ENCODE measurements around the gene VMP1. TPM values are rescaled to one million over a fixed set of nuclear protein-coding genes. Genes with fewer than 3 reads are reported as not detected.

The VMP1 gene
- total and polyA plus RNA-seq, 2 donors (not counting 1 experiment from before 2014, with no cell fraction given): 20.4 to 83.5 TPM

DNA sequence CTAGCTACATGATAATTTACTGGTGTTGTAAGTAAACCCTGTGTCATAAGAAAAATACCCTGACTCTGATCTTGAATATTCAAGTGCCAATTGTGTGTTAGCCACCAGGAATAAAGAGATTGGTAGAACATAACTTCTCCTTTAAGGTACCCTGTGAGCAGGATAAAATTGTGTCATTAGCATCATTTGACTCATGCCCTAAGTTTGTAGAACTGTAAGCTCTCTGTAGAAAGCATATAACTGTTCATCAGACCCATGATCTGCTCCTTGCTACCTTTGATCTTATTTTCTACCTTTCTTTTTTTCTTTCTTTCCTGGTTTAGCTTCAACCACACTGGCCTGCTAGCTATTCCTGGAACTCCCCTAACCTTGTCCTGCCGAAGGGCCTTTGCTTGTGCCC lies 36.1 kb upstream of the VMP1 start:
- H3K27ac ChIP-seq (ENCODE audit: low read length in 2 of 2): peak overlapping the region in 1 of 2 donors; percentile 63
- no peak overlapping the region for H3K4me2 ChIP-seq (replicated peaks; ENCODE audit: low read depth, low read length, poor library complexity, severe bottlenecking)
- no peaks in the 10 kb centered on the region for H3K9me3 Mint-ChIP-seq (ENCODE audit: insufficient read depth)
- H3K9me3 ChIP-seq (ENCODE audit: control extremely low read depth in 1 of 3, control insufficient read depth in 2 of 3, insufficient read depth in 1 of 3, low read length in 2 of 3): no peaks in the 10 kb centered on the region
- no peak overlapping the region for H3K9ac ChIP-seq (ENCODE audit: low read length)
- H3K27ac Mint-ChIP-seq: peak overlapping the region; percentile 62
- intact Hi-C loops (cut with micrococcal nuclease): no loop called here
- H3K4me1 Mint-ChIP-seq: peaks cover 69% of the 10 kb centered on the region
- TF ChIP-seq, protein P1, sequence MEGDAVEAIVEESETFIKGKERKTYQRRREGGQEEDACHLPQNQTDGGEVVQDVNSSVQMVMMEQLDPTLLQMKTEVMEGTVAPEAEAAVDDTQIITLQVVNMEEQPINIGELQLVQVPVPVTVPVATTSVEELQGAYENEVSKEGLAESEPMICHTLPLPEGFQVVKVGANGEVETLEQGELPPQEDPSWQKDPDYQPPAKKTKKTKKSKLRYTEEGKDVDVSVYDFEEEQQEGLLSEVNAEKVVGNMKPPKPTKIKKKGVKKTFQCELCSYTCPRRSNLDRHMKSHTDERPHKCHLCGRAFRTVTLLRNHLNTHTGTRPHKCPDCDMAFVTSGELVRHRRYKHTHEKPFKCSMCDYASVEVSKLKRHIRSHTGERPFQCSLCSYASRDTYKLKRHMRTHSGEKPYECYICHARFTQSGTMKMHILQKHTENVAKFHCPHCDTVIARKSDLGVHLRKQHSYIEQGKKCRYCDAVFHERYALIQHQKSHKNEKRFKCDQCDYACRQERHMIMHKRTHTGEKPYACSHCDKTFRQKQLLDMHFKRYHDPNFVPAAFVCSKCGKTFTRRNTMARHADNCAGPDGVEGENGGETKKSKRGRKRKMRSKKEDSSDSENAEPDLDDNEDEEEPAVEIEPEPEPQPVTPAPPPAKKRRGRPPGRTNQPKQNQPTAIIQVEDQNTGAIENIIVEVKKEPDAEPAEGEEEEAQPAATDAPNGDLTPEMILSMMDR (IDR thresholded peaks at IDR 0.05): no peak
- no peak for TF ChIP-seq EZH2 (IDR thresholded peaks at IDR 0.05; ENCODE audit: borderline replicate concordance, insufficient read depth, low read depth, low read length, poor library complexity, severe bottlenecking)
- POLR2A ChIA-PET: interaction anchor here (1.1 kb wide), 1 partner anchor 19 kb away, joined by 4 read pairs; no protein-coding TSS in a partner anchor
- no peak for DNase-seq
- no peaks in the 10 kb centered on the region for H3K27me3 Mint-ChIP-seq
- no peak overlapping the region for H2AFZ ChIP-seq (ENCODE audit: insufficient read depth, low read depth, low read length, poor library complexity, severe bottlenecking)
- no peak overlapping the region for H3K4me3 Mint-ChIP-seq
- peaks cover 47 to 54% of the 10 kb centered on the region in 2 donors for H3K4me1 ChIP-seq (ENCODE audit: control insufficient read depth in 2 of 2, insufficient read depth in 2 of 2, low read length in 2 of 2)
- ATAC-seq (ENCODE audit: low read depth): no peak
- CTCF ChIA-PET: interaction anchor here (0.7 to 1.1 kb wide), 3 partner anchors 52 to 253 kb away, joined by 3 to 4 read pairs (median 3); partner anchors contain the start of gene CLTC
- peaks cover under 1 to 48% of the 10 kb centered on the region in 2 experiments for H3K36me3 ChIP-seq (replicated peaks in 1 of 2; ENCODE audit: control extremely low read depth in 1 of 2, control insufficient read depth in 1 of 2, extremely low read depth in 1 of 2, insufficient read depth in 2 of 2, low read length in 1 of 2)
- whole genome bisulfite sequencing (ENCODE audit: insufficient coverage): no CpG with 5 or more reads among the region's 1 CpG
- H4K20me1 ChIP-seq (ENCODE audit: control insufficient read depth, insufficient read depth, low read length, poor library complexity, severe bottlenecking): no peaks in the 10 kb centered on the region
- no peak overlapping the region for H3K4me3 ChIP-seq (ENCODE audit: control extremely low read depth in 1 of 5, extremely low read depth in 1 of 5, insufficient read depth in 1 of 5, low read depth in 2 of 5, low read length in 4 of 5)
- no peaks in the 10 kb centered on the region for H3K27me3 ChIP-seq (replicated peaks in 1 of 4; ENCODE audit: control extremely low read depth in 1 of 4, control insufficient read depth in 3 of 4, insufficient read depth in 4 of 4, low read length in 3 of 4)
- peaks cover 31% of the 10 kb centered on the region for H3K79me2 ChIP-seq (ENCODE audit: control insufficient read depth, insufficient read depth, low read length)

DNA sequence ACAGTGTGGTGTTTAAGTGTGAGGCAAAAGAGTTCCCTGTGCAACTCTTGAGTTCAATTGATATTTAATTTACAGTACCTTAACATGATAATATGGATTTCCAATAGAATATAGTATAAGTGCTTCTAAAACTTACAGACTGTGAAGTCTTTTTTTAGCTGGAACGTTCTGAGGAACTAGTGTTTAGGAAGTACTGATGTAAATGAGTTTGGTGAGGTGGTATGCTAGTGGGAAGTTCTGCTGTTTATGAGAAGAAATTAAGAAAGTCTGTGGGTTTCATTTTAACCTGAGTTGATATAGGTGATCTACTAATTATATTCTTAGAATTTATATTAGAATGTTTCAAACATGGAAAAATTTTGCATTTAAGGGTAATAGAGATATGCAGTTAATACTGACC lies 32.2 kb upstream of the VMP1 start:
- Histone ChIP-seq H3K27me3 (replicated peaks in 1 of 4; ENCODE audit: control extremely low read depth in 1 of 4, control insufficient read depth in 3 of 4, insufficient read depth in 4 of 4, low read length in 3 of 4) (no peaks in the 10 kb centered on the region), H3K9me3 (ENCODE audit: control extremely low read depth in 1 of 3, control insufficient read depth in 2 of 3, insufficient read depth in 1 of 3, low read length in 2 of 3) (no peaks in the 10 kb centered on the region), H2AFZ (ENCODE audit: insufficient read depth, low read depth, low read length, poor library complexity, severe bottlenecking) (no peak overlapping the region), H3K4me3 (ENCODE audit: control extremely low read depth in 1 of 5, extremely low read depth in 1 of 5, insufficient read depth in 1 of 5, low read depth in 2 of 5, low read length in 4 of 5) (peak overlapping the region in 1 of 5 experiments; percentile 20), H3K36me3 (replicated peaks in 1 of 2; ENCODE audit: control extremely low read depth in 1 of 2, control insufficient read depth in 1 of 2, extremely low read depth in 1 of 2, insufficient read depth in 2 of 2, low read length in 1 of 2) (peaks cover 0 to 64% of the 10 kb centered on the region in 2 experiments), H3K9ac (ENCODE audit: low read length) (peak overlapping the region; percentile 35), H3K4me2 (replicated peaks; ENCODE audit: low read depth, low read length, poor library complexity, severe bottlenecking) (peak overlapping the region; percentile 49), H4K20me1 (ENCODE audit: control insufficient read depth, insufficient read depth, low read length, poor library complexity, severe bottlenecking) (no peaks in the 10 kb centered on the region), H3K27ac (ENCODE audit: low read length in 2 of 2) (peak overlapping the region in 1 of 2 donors; percentile 80), H3K4me1 (ENCODE audit: control insufficient read depth in 2 of 2, insufficient read depth in 2 of 2, low read length in 2 of 2) (peaks cover 29 to 31% of the 10 kb centered on the region in 2 donors), H3K79me2 (ENCODE audit: control insufficient read depth, insufficient read depth, low read length) (peaks cover 42% of the 10 kb centered on the region)
- ChIA-PET POLR2A (no interaction called here), CTCF (interaction anchor here (0.6 to 1.2 kb wide), 6 partner anchors 8 to 365 kb away, joined by 3 to 4 read pairs (median 3); no protein-coding TSS in a partner anchor)
- 0% methylated on average over 1 of the region's 1 CpG for WGBS (ENCODE audit: insufficient coverage)
- TF ChIP-seq, protein P1 (IDR thresholded peaks at IDR 0.05): no peak
- no peak for TF ChIP-seq EZH2 (IDR thresholded peaks at IDR 0.05; ENCODE audit: borderline replicate concordance, insufficient read depth, low read depth, low read length, poor library complexity, severe bottlenecking)
- Mint-ChIP-seq H3K27ac (peak overlapping the region; percentile 67), H3K4me3 (peak overlapping the region; percentile 44), H3K9me3 (ENCODE audit: insufficient read depth) (no peaks in the 10 kb centered on the region), H3K4me1 (peaks cover 43% of the 10 kb centered on the region), H3K27me3 (no peaks in the 10 kb centered on the region)
- ATAC-seq (ENCODE audit: low read depth) (no peak), DNase-seq (peak; percentile 21)
- intact Hi-C loops (cut with micrococcal nuclease): no loop called here

Data from B cell (primary cell).